Body of pancreas (tissue), 4 donors: ENCODE data around the gene SLC25A13. TPM values are rescaled to one million over a fixed set of nuclear protein-coding genes. Genes with fewer than 3 reads are reported as not detected.
A peak's percentile ranks its signal among the peaks of the same experiment; 100 is the strongest.
"Not testable (repeated sequence)": the region's sequence is repeated elsewhere in the genome, so short reads cannot be mapped to it uniquely, and the experiment has no call there.

Experiments
- ATAC-seq: fragments of 150-250 bp; one replicate; pipeline ENCODE4 v1.9.1; 2016
- DNase-seq, 4 donors: peaks; one replicate each; pipeline ENCODE4 v3.0.0-alpha.2; 2019
- H3K27ac ChIP-seq, 4 donors: fragments of 200-600 bp; sonication (generic); 1 replicate in 3 of 4; 2 replicates in 1 of 4; pipeline versions ENCODE4 v1.5.1 to v1.6.1; 2016 to 2019; ENCODE audit warnings: mild to moderate bottlenecking in 1 of 4, mixed read lengths in 1 of 4, moderate library complexity in 1 of 4
- H3K27me3 ChIP-seq, 2 donors: fragments of 200-600 bp; sonication (generic); one replicate each; pipeline ENCODE4 v1.6.0; 2016; ENCODE audit warnings: mild to moderate bottlenecking in 1 of 2
- H3K36me3 ChIP-seq, 2 donors: fragments of 200-600 bp; sonication (generic); replicated peaks in 1 of 2; 2 replicates each; pipeline ENCODE4 v1.5.1; 2016; ENCODE audit warnings: low read depth in 2 of 2; ENCODE audit not compliant: insufficient read depth in 1 of 2
- H3K4me1 ChIP-seq: fragments of 200-600 bp; sonication (generic); one replicate; pipeline ENCODE4 v1.6.0; 2016
- H3K4me3 ChIP-seq, 2 donors: fragments of 200-600 bp; sonication (generic); 1 replicate in 1 of 2; 2 replicates in 1 of 2; pipeline ENCODE4 v1.5.1; 2016 to 2019
- H3K9me3 ChIP-seq, 3 donors: fragments of 200-600 bp; sonication (generic); 1 replicate in 2 of 3; 2 replicates in 1 of 3; pipeline ENCODE4 v1.5.1; 2016
- POLR2A ChIP-seq, 3 donors: fragments of 450-650 bp; IDR thresholded peaks; one replicate each; pipeline ENCODE4 v1.6.1; 2016; ENCODE audit warnings: antibody characterized with exemption in 3 of 3, mild to moderate bottlenecking in 2 of 3
- WGBS, 2 donors: methylation state at CpG; one replicate each; pipeline ENCODE4 v1.1.5; 2017; 5-methylcytosine and 5-hydroxymethylcytosine counted together
- intact Hi-C: fragments of 100-400 bp; cut with DNase I; formaldehyde crosslinking; loops from one replicate; pipeline ENCODE4 v1.15.1; 2023
- total RNA-seq, 2 donors: library from RNA; depleted of rRNA; stranded (reverse); fragments of >200 nt; gene quantifications; one replicate each; pipeline ENCODE4 v1.1.0, GENCODE V29; 2016
- TF ChIP-seq, protein P1 (sequence below), 7 experiments: fragments of 450-650 bp in 4 of 7; fragments of 200-600 bp in 3 of 7; sonication (generic) in 3 of 7; IDR thresholded peaks; one replicate each; pipeline ENCODE4 v1.5.1; 2016 to 2019; ENCODE audit warnings: antibody characterized with exemption in 7 of 7

Gene SLC25A13, protein sequence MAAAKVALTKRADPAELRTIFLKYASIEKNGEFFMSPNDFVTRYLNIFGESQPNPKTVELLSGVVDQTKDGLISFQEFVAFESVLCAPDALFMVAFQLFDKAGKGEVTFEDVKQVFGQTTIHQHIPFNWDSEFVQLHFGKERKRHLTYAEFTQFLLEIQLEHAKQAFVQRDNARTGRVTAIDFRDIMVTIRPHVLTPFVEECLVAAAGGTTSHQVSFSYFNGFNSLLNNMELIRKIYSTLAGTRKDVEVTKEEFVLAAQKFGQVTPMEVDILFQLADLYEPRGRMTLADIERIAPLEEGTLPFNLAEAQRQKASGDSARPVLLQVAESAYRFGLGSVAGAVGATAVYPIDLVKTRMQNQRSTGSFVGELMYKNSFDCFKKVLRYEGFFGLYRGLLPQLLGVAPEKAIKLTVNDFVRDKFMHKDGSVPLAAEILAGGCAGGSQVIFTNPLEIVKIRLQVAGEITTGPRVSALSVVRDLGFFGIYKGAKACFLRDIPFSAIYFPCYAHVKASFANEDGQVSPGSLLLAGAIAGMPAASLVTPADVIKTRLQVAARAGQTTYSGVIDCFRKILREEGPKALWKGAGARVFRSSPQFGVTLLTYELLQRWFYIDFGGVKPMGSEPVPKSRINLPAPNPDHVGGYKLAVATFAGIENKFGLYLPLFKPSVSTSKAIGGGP
- 10 to 100 TPM in 1 of 2 donors, 1 to 10 TPM in 1; 9.6 to 20.1 TPM for total RNA-seq

GRCh38 chr7:96321658-96322372 lies at the start of gene SLC25A13:
Gene SLC25A13, minus strand, starts transcription at chr7:96322098. Its CDS starts 142 bp downstream, at chr7:96321956.
- Histone ChIP-seq H3K27ac (peak within 1 kb of the TSS; percentile 93 to 99 (median 98)), H3K9me3 (no peaks in the 10 kb centered on the region), H3K4me1 (peaks cover 35% of the 10 kb centered on the region), H3K27me3 (no peaks in the 10 kb centered on the region), H3K36me3 (no peaks in the 10 kb centered on the region), H3K4me3 (peak within 1 kb of the TSS; percentile 80 to 83)
- intact Hi-C loops, result no loop called here
- DNase-seq, result peak; percentile 91 to 95 (median 93)
- 0% methylated on average over 12 to 56 of the region's 66 CpGs for WGBS, 2 donors
- peak; percentile 97 for ATAC-seq
- TF ChIP-seq, protein P1, sequence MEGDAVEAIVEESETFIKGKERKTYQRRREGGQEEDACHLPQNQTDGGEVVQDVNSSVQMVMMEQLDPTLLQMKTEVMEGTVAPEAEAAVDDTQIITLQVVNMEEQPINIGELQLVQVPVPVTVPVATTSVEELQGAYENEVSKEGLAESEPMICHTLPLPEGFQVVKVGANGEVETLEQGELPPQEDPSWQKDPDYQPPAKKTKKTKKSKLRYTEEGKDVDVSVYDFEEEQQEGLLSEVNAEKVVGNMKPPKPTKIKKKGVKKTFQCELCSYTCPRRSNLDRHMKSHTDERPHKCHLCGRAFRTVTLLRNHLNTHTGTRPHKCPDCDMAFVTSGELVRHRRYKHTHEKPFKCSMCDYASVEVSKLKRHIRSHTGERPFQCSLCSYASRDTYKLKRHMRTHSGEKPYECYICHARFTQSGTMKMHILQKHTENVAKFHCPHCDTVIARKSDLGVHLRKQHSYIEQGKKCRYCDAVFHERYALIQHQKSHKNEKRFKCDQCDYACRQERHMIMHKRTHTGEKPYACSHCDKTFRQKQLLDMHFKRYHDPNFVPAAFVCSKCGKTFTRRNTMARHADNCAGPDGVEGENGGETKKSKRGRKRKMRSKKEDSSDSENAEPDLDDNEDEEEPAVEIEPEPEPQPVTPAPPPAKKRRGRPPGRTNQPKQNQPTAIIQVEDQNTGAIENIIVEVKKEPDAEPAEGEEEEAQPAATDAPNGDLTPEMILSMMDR (IDR thresholded peaks at IDR 0.05), result peak in 1 of 7 experiments; percentile 3
- peak; percentile 60 to 79 (median 75) for TF ChIP-seq POLR2A (IDR thresholded peaks at IDR 0.05)

GRCh38 chr7:96365916-96366315 lies 44.0 kb upstream of the SLC25A13 start:
- whole genome bisulfite sequencing, 2 donors, result 89 to 91% methylated on average over 2 of the region's 2 CpGs
- H3K9me3 ChIP-seq, result not testable (repeated sequence)

GRCh38 chr7:96361116-96361857 lies 39.4 kb upstream of the SLC25A13 start:
- no peak for DNase-seq

More at GRCh38 chr7:96365916-96366315, 44.0 kb upstream of the SLC25A13 start:
- H3K36me3 ChIP-seq, H3K27ac ChIP-seq, H3K4me3 ChIP-seq, H3K4me1 ChIP-seq, H3K27me3 ChIP-seq, DNase-seq, intact Hi-C loops, ATAC-seq: not testable (repeated sequence)

GRCh38 chr7:96359876-96360275 lies 38.0 kb upstream of the SLC25A13 start:
- no peaks in the 10 kb centered on the region for H3K27me3 ChIP-seq
- H3K27ac ChIP-seq, result no peak overlapping the region
- ATAC-seq (no peak), DNase-seq (no peak)
- no peaks in the 10 kb centered on the region for H3K4me1 ChIP-seq
- TF ChIP-seq, protein P1 (IDR thresholded peaks at IDR 0.05), result no peak
- no peak for TF ChIP-seq POLR2A (IDR thresholded peaks at IDR 0.05)
- H3K4me3 ChIP-seq, result no peak overlapping the region
- H3K9me3 ChIP-seq, result no peaks in the 10 kb centered on the region
- H3K36me3 ChIP-seq, result no peaks in the 10 kb centered on the region
- WGBS, 2 donors, result 41 to 43% methylated on average over 2 of the region's 2 CpGs
- intact Hi-C loops, result no loop called here

More at GRCh38 chr7:96361116-96361857, 39.4 kb upstream of the SLC25A13 start:
- ATAC-seq, result no peak
- TF ChIP-seq POLR2A (IDR thresholded peaks at IDR 0.05), result no peak
- TF ChIP-seq, protein P1 (IDR thresholded peaks at IDR 0.05), result no peak
- Histone ChIP-seq H3K27ac (no peak overlapping the region), H3K36me3 (no peaks in the 10 kb centered on the region), H3K9me3 (no peaks in the 10 kb centered on the region), H3K4me3 (no peak overlapping the region), H3K27me3 (no peaks in the 10 kb centered on the region), H3K4me1 (no peaks in the 10 kb centered on the region)
- 70 to 80% methylated on average over 7 of the region's 7 CpGs for WGBS, 2 donors
- intact Hi-C loops, result no loop called here

- 85 to 91% methylated on average over 25 of the region's 25 CpGs for WGBS, 2 donors
- DNase-seq, H3K4me1 ChIP-seq, H3K27me3 ChIP-seq, H3K27ac ChIP-seq, H3K9me3 ChIP-seq, ATAC-seq, intact Hi-C loops, H3K4me3 ChIP-seq, H3K36me3 ChIP-seq: not testable (repeated sequence)
Measured at GRCh38 chr7:96358236-96358971, 36.5 kb upstream of the SLC25A13 start.
